Mammary epithelial cell (primary cell): Measurements from ENCODE around the gene LRMDA.

ENCODE experiments used
- EZH2 ChIP-seq: IDR thresholded peaks from 2 replicates; pipeline ENCODE4 v1.6.1; 2012; ENCODE audit warnings: low read length, inconsistent platforms, borderline replicate concordance
- TF ChIP-seq, protein P1 (sequence below), 2 donors: IDR thresholded peaks in 1 of 2; conservative IDR thresholded peaks in 1 of 2; 2 replicates each; pipeline ENCODE4 v1.5.1; 2011 to 2012; ENCODE audit warnings: inconsistent platforms in 2 of 2, low read length in 2 of 2, mild to moderate bottlenecking in 2 of 2, control low read depth in 1 of 2, low read depth in 1 of 2; ENCODE audit not compliant: insufficient read depth in 1 of 2; ENCODE audit errors: extremely low read depth in 1 of 2

DNA sequence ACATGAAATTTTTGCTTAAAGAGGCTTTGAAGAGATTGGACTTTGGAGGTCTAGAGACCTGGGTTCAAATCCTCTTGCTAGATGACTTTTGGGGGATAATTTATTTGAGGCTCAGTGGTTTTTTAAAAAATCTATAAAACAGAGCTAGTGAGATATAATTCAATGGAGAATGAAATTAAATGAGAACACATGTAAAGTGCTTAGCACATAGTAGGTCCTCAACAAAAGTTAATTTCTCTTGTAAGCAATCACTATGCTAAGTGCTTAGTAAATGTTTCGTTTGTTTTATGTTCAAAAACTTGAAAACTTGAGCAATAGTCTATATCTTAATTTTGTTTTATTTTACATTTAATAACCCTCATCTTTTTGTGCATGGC lies 64.8 kb downstream of the LRMDA start:
- no peak for TF ChIP-seq EZH2
- TF ChIP-seq, protein P1, sequence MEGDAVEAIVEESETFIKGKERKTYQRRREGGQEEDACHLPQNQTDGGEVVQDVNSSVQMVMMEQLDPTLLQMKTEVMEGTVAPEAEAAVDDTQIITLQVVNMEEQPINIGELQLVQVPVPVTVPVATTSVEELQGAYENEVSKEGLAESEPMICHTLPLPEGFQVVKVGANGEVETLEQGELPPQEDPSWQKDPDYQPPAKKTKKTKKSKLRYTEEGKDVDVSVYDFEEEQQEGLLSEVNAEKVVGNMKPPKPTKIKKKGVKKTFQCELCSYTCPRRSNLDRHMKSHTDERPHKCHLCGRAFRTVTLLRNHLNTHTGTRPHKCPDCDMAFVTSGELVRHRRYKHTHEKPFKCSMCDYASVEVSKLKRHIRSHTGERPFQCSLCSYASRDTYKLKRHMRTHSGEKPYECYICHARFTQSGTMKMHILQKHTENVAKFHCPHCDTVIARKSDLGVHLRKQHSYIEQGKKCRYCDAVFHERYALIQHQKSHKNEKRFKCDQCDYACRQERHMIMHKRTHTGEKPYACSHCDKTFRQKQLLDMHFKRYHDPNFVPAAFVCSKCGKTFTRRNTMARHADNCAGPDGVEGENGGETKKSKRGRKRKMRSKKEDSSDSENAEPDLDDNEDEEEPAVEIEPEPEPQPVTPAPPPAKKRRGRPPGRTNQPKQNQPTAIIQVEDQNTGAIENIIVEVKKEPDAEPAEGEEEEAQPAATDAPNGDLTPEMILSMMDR (conservative IDR thresholded peaks at IDR 0.05 in 1 of 2, IDR thresholded peaks at IDR 0.05 in 1 of 2; ENCODE audit: extremely low read depth in 1 of 2, insufficient read depth in 1 of 2, low read depth in 1 of 2, low read length in 2 of 2), result no peak
